HEK293 (cell line): ENCODE data around the gene NSD1.

ENCODE experiments used
- CTCF ChIA-PET: fragments of 350-600 bp; formaldehyde crosslinking; extraction: SDS; loops from one replicate; lab custom pipeline; 2021; ENCODE audit warnings: antibody characterized with exemption; lab: Yijun Ruan, JAX
- POLR2A ChIA-PET: fragments of 300-600 bp; formaldehyde crosslinking; extraction: SDS; loops from one replicate; lab custom pipeline; 2020; ENCODE audit warnings: antibody characterized with exemption, inconsistent platforms; lab: Yijun Ruan, JAX
- H3K27ac ChIP-seq: fragments of 200-500 bp; sonication (Bioruptor generic); 2 replicates; pipeline ENCODE4 v1.5.1; 2014; ENCODE audit warnings: low read depth, low read length, control low read depth, inconsistent platforms; ENCODE audit errors: extremely low read depth
- H3K36me3 ChIP-seq, 2 experiments: fragments of 200-500 bp in 1 of 2; sonication (Bioruptor generic) in 1 of 2; 1 replicate in 1 of 2; 2 replicates in 1 of 2; pipeline ENCODE4 v1.5.1; 2014 to 2017; ENCODE audit warnings: inconsistent platforms in 2 of 2, low read length in 2 of 2; ENCODE audit not compliant: control insufficient read depth in 2 of 2, insufficient read depth in 1 of 2
- H3K4me1 ChIP-seq: fragments of 200-500 bp; sonication (Bioruptor generic); 2 replicates; pipeline ENCODE4 v1.5.1; 2014; ENCODE audit warnings: mild to moderate bottlenecking, low read length, inconsistent platforms; ENCODE audit not compliant: control insufficient read depth, insufficient read depth
- H3K4me3 ChIP-seq: 2 replicates; pipeline ENCODE4 v1.5.1; 2011; ENCODE audit warnings: low read depth, mild to moderate bottlenecking, control low read depth, low read length, moderate library complexity
- H3K9me3 ChIP-seq: fragments of 200-500 bp; sonication (Bioruptor generic); 2 replicates; pipeline ENCODE4 v1.5.1; 2014; ENCODE audit warnings: low read depth, low read length, inconsistent platforms; ENCODE audit not compliant: control insufficient read depth, insufficient read depth
- TRIM28 ChIP-seq: IDR thresholded peaks from 2 replicates; pipeline ENCODE4 v1.6.1; 2011; ENCODE audit warnings: low read length, control low read depth, borderline replicate concordance
- ZBTB48 ChIP-seq: fragments of 450-650 bp; formaldehyde crosslinking; IDR thresholded peaks from 2 replicates; pipeline ENCODE4 v1.5.1; 2016; ENCODE audit warnings: missing biosample characterization, missing genetic modification characterization
- ZNF302 ChIP-seq: fragments of 450-650 bp; formaldehyde crosslinking; IDR thresholded peaks from 2 replicates; pipeline ENCODE4 v1.5.1; 2016; ENCODE audit warnings: missing biosample characterization, missing genetic modification characterization, low read depth
- ZNF311 ChIP-seq: fragments of 450-650 bp; formaldehyde crosslinking; IDR thresholded peaks from 2 replicates; pipeline ENCODE4 v1.5.1; 2017; ENCODE audit warnings: missing biosample characterization, missing genetic modification characterization, borderline replicate concordance
- ZNF571 ChIP-seq: fragments of 450-650 bp; formaldehyde crosslinking; IDR thresholded peaks from 2 replicates; pipeline ENCODE4 v1.5.0; 2017; ENCODE audit warnings: missing biosample characterization, missing genetic modification characterization
- ZNF600 ChIP-seq: fragments of 450-650 bp; formaldehyde crosslinking; IDR thresholded peaks from 2 replicates; pipeline ENCODE4 v1.5.1; 2016; ENCODE audit warnings: missing biosample characterization, missing genetic modification characterization
- ZNF837 ChIP-seq: fragments of 450-650 bp; formaldehyde crosslinking; IDR thresholded peaks from 2 replicates; pipeline ENCODE4 v1.5.1; 2016; ENCODE audit warnings: missing biosample characterization, missing genetic modification characterization
- TF ChIP-seq, protein P1 (sequence below): fragments of 450-650 bp; IDR thresholded peaks from 2 replicates; pipeline ENCODE4 v1.5.1; 2018; ENCODE audit warnings: missing biosample characterization, missing genetic modification characterization
- TF ChIP-seq, protein P2 (sequence below): fragments of 450-650 bp; formaldehyde crosslinking; IDR thresholded peaks from 2 replicates; pipeline ENCODE4 v1.5.1; 2017; ENCODE audit warnings: missing biosample characterization, missing genetic modification characterization
- TF ChIP-seq, protein P3 (sequence below): fragments of 450-650 bp; formaldehyde crosslinking; IDR thresholded peaks from 2 replicates; pipeline ENCODE4 v1.5.1; 2016; ENCODE audit warnings: missing biosample characterization, missing genetic modification characterization, low read depth
- TF ChIP-seq, protein P4 (sequence below): fragments of 450-650 bp; formaldehyde crosslinking; IDR thresholded peaks from 2 replicates; pipeline ENCODE4 v1.5.1; 2016; ENCODE audit warnings: missing biosample characterization, missing genetic modification characterization, borderline replicate concordance
- TF ChIP-seq, protein P5 (sequence below): fragments of 450-650 bp; formaldehyde crosslinking; IDR thresholded peaks from 2 replicates; pipeline ENCODE4 v1.5.1; 2016; ENCODE audit warnings: missing biosample characterization, missing genetic modification characterization
- TF ChIP-seq, protein P6 (sequence below): fragments of 450-650 bp; formaldehyde crosslinking; IDR thresholded peaks from 2 replicates; pipeline ENCODE4 v1.5.1; 2017; ENCODE audit warnings: missing biosample characterization, missing genetic modification characterization

Gene NSD1

DNA sequence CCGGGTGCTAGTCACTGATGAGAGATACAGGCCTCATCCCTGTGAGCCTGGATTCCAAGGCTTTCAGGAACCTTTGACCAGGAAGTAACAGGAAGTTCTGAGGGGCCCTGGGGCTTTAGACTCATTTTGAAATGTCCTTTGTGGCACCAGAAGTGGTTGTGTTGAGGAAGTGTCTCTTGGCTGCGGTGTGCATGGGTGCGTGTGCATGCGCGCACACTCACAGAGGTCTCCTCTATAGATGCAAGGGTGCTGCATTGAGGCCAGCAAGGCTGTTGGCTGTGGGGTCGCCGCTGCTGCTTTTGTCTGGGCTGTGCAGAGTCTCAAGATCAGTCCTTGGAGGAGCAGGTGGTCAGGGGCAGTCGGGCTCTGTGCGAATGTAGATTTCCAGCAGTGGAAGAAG, 162.4 kb downstream of the NSD1 start:
- CTCF ChIA-PET, result interaction anchor here (2.1 kb wide), 1 partner anchor 14 kb away, joined by 10 read pairs; no protein-coding TSS in a partner anchor
- peaks cover 6% of the 10 kb centered on the region; the same call in 1 of the 2 replicates for H3K4me1 ChIP-seq
- no peak overlapping the region for H3K27ac ChIP-seq

DNA sequence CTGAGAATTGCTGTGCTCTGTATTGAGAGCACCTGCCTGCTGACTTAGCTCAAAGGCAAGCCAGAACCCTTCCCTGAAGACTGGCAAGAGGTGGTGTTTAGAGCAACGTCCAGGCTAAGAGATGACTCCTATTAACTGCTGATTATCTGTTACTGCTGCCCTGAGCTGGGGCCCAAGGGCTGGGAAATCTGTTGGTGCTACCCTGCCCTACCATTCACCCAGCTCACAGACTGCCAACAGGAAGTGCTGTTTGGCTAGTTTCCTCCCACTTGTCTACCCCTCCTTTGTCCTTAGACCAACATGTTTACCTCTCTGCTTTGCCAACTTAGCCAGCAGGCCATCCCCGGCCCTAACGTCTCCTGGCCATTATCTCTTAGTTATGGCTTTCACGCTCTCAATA, 163.0 kb downstream of the NSD1 start:
- ChIA-PET POLR2A (interaction anchor here (1.1 kb wide), 1 partner anchor 23 kb away, joined by 3 read pairs; no protein-coding TSS in a partner anchor), CTCF (interaction anchor here (2.1 kb wide), 1 partner anchor 13 kb away, joined by 10 read pairs; no protein-coding TSS in a partner anchor)
- H3K4me3 ChIP-seq, result no peak overlapping the region
- H3K9me3 ChIP-seq, result no peaks in the 10 kb centered on the region
- no peak overlapping the region for H3K27ac ChIP-seq
- H3K36me3 ChIP-seq, result peaks cover 15 to 89% of the 10 kb centered on the region in 2 experiments
- peaks cover 6% of the 10 kb centered on the region; the same call in 1 of the 2 replicates for H3K4me1 ChIP-seq
- TF ChIP-seq, protein P1, sequence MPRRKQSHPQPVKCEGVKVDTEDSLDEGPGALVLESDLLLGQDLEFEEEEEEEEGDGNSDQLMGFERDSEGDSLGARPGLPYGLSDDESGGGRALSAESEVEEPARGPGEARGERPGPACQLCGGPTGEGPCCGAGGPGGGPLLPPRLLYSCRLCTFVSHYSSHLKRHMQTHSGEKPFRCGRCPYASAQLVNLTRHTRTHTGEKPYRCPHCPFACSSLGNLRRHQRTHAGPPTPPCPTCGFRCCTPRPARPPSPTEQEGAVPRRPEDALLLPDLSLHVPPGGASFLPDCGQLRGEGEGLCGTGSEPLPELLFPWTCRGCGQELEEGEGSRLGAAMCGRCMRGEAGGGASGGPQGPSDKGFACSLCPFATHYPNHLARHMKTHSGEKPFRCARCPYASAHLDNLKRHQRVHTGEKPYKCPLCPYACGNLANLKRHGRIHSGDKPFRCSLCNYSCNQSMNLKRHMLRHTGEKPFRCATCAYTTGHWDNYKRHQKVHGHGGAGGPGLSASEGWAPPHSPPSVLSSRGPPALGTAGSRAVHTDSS (tag by site-specific recombination), result no peak
- TF ChIP-seq, protein P2, sequence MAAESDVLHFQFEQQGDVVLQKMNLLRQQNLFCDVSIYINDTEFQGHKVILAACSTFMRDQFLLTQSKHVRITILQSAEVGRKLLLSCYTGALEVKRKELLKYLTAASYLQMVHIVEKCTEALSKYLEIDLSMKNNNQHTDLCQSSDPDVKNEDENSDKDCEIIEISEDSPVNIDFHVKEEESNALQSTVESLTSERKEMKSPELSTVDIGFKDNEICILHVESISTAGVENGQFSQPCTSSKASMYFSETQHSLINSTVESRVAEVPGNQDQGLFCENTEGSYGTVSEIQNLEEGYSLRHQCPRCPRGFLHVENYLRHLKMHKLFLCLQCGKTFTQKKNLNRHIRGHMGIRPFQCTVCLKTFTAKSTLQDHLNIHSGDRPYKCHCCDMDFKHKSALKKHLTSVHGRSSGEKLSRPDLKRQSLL (tag by site-specific recombination), result no peak
- TF ChIP-seq, protein P3, sequence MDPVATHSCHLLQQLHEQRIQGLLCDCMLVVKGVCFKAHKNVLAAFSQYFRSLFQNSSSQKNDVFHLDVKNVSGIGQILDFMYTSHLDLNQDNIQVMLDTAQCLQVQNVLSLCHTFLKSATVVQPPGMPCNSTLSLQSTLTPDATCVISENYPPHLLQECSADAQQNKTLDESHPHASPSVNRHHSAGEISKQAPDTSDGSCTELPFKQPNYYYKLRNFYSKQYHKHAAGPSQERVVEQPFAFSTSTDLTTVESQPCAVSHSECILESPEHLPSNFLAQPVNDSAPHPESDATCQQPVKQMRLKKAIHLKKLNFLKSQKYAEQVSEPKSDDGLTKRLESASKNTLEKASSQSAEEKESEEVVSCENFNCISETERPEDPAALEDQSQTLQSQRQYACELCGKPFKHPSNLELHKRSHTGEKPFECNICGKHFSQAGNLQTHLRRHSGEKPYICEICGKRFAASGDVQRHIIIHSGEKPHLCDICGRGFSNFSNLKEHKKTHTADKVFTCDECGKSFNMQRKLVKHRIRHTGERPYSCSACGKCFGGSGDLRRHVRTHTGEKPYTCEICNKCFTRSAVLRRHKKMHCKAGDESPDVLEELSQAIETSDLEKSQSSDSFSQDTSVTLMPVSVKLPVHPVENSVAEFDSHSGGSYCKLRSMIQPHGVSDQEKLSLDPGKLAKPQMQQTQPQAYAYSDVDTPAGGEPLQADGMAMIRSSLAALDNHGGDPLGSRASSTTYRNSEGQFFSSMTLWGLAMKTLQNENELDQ, result no peak
- TF ChIP-seq, protein P4, sequence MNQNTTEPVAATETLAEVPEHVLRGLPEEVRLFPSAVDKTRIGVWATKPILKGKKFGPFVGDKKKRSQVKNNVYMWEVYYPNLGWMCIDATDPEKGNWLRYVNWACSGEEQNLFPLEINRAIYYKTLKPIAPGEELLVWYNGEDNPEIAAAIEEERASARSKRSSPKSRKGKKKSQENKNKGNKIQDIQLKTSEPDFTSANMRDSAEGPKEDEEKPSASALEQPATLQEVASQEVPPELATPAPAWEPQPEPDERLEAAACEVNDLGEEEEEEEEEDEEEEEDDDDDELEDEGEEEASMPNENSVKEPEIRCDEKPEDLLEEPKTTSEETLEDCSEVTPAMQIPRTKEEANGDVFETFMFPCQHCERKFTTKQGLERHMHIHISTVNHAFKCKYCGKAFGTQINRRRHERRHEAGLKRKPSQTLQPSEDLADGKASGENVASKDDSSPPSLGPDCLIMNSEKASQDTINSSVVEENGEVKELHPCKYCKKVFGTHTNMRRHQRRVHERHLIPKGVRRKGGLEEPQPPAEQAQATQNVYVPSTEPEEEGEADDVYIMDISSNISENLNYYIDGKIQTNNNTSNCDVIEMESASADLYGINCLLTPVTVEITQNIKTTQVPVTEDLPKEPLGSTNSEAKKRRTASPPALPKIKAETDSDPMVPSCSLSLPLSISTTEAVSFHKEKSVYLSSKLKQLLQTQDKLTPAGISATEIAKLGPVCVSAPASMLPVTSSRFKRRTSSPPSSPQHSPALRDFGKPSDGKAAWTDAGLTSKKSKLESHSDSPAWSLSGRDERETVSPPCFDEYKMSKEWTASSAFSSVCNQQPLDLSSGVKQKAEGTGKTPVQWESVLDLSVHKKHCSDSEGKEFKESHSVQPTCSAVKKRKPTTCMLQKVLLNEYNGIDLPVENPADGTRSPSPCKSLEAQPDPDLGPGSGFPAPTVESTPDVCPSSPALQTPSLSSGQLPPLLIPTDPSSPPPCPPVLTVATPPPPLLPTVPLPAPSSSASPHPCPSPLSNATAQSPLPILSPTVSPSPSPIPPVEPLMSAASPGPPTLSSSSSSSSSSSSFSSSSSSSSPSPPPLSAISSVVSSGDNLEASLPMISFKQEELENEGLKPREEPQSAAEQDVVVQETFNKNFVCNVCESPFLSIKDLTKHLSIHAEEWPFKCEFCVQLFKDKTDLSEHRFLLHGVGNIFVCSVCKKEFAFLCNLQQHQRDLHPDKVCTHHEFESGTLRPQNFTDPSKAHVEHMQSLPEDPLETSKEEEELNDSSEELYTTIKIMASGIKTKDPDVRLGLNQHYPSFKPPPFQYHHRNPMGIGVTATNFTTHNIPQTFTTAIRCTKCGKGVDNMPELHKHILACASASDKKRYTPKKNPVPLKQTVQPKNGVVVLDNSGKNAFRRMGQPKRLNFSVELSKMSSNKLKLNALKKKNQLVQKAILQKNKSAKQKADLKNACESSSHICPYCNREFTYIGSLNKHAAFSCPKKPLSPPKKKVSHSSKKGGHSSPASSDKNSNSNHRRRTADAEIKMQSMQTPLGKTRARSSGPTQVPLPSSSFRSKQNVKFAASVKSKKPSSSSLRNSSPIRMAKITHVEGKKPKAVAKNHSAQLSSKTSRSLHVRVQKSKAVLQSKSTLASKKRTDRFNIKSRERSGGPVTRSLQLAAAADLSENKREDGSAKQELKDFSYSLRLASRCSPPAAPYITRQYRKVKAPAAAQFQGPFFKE, result no peak
- TF ChIP-seq TRIM28 (no peak), ZNF837 (tag by site-specific recombination) (no peak), ZBTB48 (tag by site-specific recombination) (no peak), ZNF571 (no peak), ZNF600 (tag by site-specific recombination) (no peak)

More for the DNA sequence above, 162.4 kb downstream of the NSD1 start:
- POLR2A ChIA-PET, result no interaction called here
- no peak for TF ChIP-seq ZNF302 (tag by site-specific recombination)
- TF ChIP-seq, protein P5, sequence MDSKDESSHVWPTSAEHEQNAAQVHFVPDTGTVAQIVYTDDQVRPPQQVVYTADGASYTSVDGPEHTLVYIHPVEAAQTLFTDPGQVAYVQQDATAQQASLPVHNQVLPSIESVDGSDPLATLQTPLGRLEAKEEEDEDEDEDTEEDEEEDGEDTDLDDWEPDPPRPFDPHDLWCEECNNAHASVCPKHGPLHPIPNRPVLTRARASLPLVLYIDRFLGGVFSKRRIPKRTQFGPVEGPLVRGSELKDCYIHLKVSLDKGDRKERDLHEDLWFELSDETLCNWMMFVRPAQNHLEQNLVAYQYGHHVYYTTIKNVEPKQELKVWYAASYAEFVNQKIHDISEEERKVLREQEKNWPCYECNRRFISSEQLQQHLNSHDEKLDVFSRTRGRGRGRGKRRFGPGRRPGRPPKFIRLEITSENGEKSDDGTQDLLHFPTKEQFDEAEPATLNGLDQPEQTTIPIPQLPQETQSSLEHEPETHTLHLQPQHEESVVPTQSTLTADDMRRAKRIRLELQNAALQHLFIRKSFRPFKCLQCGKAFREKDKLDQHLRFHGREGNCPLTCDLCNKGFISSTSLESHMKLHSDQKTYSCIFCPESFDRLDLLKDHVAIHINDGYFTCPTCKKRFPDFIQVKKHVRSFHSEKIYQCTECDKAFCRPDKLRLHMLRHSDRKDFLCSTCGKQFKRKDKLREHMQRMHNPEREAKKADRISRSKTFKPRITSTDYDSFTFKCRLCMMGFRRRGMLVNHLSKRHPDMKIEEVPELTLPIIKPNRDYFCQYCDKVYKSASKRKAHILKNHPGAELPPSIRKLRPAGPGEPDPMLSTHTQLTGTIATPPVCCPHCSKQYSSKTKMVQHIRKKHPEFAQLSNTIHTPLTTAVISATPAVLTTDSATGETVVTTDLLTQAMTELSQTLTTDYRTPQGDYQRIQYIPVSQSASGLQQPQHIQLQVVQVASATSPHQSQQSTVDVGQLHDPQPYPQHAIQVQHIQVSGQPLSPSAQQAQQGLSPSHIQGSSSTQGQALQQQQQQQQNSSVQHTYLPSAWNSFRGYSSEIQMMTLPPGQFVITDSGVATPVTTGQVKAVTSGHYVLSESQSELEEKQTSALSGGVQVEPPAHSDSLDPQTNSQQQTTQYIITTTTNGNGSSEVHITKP (tag by site-specific recombination), result no peak
- no peak for TF ChIP-seq ZNF311 (tag by site-specific recombination)
- TF ChIP-seq, protein P6, sequence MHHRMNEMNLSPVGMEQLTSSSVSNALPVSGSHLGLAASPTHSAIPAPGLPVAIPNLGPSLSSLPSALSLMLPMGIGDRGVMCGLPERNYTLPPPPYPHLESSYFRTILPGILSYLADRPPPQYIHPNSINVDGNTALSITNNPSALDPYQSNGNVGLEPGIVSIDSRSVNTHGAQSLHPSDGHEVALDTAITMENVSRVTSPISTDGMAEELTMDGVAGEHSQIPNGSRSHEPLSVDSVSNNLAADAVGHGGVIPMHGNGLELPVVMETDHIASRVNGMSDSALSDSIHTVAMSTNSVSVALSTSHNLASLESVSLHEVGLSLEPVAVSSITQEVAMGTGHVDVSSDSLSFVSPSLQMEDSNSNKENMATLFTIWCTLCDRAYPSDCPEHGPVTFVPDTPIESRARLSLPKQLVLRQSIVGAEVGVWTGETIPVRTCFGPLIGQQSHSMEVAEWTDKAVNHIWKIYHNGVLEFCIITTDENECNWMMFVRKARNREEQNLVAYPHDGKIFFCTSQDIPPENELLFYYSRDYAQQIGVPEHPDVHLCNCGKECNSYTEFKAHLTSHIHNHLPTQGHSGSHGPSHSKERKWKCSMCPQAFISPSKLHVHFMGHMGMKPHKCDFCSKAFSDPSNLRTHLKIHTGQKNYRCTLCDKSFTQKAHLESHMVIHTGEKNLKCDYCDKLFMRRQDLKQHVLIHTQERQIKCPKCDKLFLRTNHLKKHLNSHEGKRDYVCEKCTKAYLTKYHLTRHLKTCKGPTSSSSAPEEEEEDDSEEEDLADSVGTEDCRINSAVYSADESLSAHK (tag by site-specific recombination), result no peak
- H3K36me3 ChIP-seq, result peaks cover 18 to 87% of the 10 kb centered on the region in 2 experiments
- no peaks in the 10 kb centered on the region for H3K9me3 ChIP-seq
- no peak overlapping the region for H3K4me3 ChIP-seq
